Endodermal cell (in vitro differentiated cells): ENCODE data around the gene AQP1. TPM values are rescaled to one million over a fixed set of nuclear protein-coding genes. Genes with fewer than 3 reads are reported as not detected.

Experiments used
- DNase-seq: peaks from one replicate; pipeline ENCODE4 v3.0.0-alpha.2; 2017
- H3K27ac ChIP-seq: 2 replicates; pipeline ENCODE4 v1.5.1; 2013; ENCODE audit warnings: mild to moderate bottlenecking, low read depth, low read length, moderate library complexity
- H3K27me3 ChIP-seq: 2 replicates; pipeline ENCODE4 v1.6.1; 2013; ENCODE audit warnings: mild to moderate bottlenecking, low read length, moderate library complexity; ENCODE audit not compliant: insufficient read depth, control insufficient read depth, poor library complexity, severe bottlenecking
- H3K36me3 ChIP-seq: 2 replicates; pipeline ENCODE4 v1.7.0; 2013; ENCODE audit warnings: mild to moderate bottlenecking, low read length, moderate library complexity; ENCODE audit not compliant: control insufficient read depth, insufficient read depth
- H3K4me1 ChIP-seq: one replicate; pipeline ENCODE4 v1.7.0; 2013; ENCODE audit warnings: low read length; ENCODE audit not compliant: control insufficient read depth, insufficient read depth
- H3K4me3 ChIP-seq: 2 replicates; pipeline ENCODE4 v1.5.1; 2013; ENCODE audit warnings: mild to moderate bottlenecking, low read length, moderate library complexity
- H3K9ac ChIP-seq: 2 replicates; pipeline ENCODE4 v1.6.1; 2013; ENCODE audit warnings: mild to moderate bottlenecking, low read length, moderate library complexity; ENCODE audit not compliant: poor library complexity, severe bottlenecking; ENCODE audit errors: extremely low read depth
- H3K9me3 ChIP-seq: 2 replicates; pipeline ENCODE4 v1.6.1; 2013; ENCODE audit warnings: mild to moderate bottlenecking, low read length, moderate library complexity; ENCODE audit not compliant: control insufficient read depth
- H3K27ac Mint-ChIP-seq: 2 replicates; pipeline ENCODE4 v1.8.0; 2020; ENCODE audit warnings: mixed read lengths
- H3K27me3 Mint-ChIP-seq: 2 replicates; pipeline ENCODE4 v1.8.0; 2021; ENCODE audit warnings: mild to moderate bottlenecking, mixed read lengths; ENCODE audit not compliant: insufficient read depth
- H3K36me3 Mint-ChIP-seq: 2 replicates; pipeline ENCODE4 v1.8.0; 2020; ENCODE audit warnings: low read depth, mixed read lengths
- H3K4me1 Mint-ChIP-seq: 2 replicates; pipeline ENCODE4 v1.8.0; 2020; ENCODE audit warnings: mixed read lengths
- H3K4me3 Mint-ChIP-seq: 2 replicates; pipeline ENCODE4 v1.8.0; 2020; ENCODE audit warnings: mild to moderate bottlenecking, moderate library complexity, mixed read lengths
- H3K9me3 Mint-ChIP-seq: 2 replicates; pipeline ENCODE4 v1.8.0; 2020; ENCODE audit warnings: mild to moderate bottlenecking, mixed read lengths
- WGBS, 2 experiments: methylation state at CpG; one replicate each; pipeline versions ENCODE4 v1.1.5 to v1.1.7; 2013; ENCODE audit warnings: missing lambda C conversion rate in 2 of 2, mixed read lengths in 1 of 2; ENCODE audit not compliant: insufficient coverage in 1 of 2, insufficient read length in 1 of 2; 5-methylcytosine and 5-hydroxymethylcytosine counted together
- total RNA-seq, 2 donors: library from RNA; stranded (reverse); fragmentation: NEBNext Ultra II Directional in 1 of 2; extraction: Animal tissue kit (Norgen Biotek cat#: 25700) in 1 of 2; gene quantifications; 2 replicates in 1 of 2; 3 replicates in 1 of 2; pipeline ENCODE4 v1.2.1, GENCODE V29; 2021
- TF ChIP-seq, protein P1 (sequence below): fragments of 200-600 bp; sonication (generic); conservative IDR thresholded peaks from 2 replicates; pipeline ENCODE4 v1.5.0; 2021; ENCODE audit warnings: antibody characterized with exemption, mild to moderate bottlenecking

The AQP1 gene
- total RNA-seq, 2 donors from 2014 or later, result 0.26 to 0.91 TPM

- Histone ChIP-seq H3K27me3 (peaks cover 26% of the 10 kb centered on the region), H3K27ac (no peak overlapping the region), H3K9ac (no peak overlapping the region), H3K9me3 (peaks cover 6% of the 10 kb centered on the region), H3K4me1 (no peaks in the 10 kb centered on the region), H3K36me3 (no peaks in the 10 kb centered on the region), H3K4me3 (no peak overlapping the region)
- peaks cover 7% of the 10 kb centered on the region for H3K9me3 Mint-ChIP-seq
- H3K27ac Mint-ChIP-seq, result no peak overlapping the region
- no peaks in the 10 kb centered on the region for H3K4me1 Mint-ChIP-seq
- 76 to 87% methylated on average over 3 to 7 of the region's 8 CpGs for WGBS, 2 experiments
- TF ChIP-seq, protein P1, sequence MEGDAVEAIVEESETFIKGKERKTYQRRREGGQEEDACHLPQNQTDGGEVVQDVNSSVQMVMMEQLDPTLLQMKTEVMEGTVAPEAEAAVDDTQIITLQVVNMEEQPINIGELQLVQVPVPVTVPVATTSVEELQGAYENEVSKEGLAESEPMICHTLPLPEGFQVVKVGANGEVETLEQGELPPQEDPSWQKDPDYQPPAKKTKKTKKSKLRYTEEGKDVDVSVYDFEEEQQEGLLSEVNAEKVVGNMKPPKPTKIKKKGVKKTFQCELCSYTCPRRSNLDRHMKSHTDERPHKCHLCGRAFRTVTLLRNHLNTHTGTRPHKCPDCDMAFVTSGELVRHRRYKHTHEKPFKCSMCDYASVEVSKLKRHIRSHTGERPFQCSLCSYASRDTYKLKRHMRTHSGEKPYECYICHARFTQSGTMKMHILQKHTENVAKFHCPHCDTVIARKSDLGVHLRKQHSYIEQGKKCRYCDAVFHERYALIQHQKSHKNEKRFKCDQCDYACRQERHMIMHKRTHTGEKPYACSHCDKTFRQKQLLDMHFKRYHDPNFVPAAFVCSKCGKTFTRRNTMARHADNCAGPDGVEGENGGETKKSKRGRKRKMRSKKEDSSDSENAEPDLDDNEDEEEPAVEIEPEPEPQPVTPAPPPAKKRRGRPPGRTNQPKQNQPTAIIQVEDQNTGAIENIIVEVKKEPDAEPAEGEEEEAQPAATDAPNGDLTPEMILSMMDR, result no peak
- DNase-seq, result no peak
- H3K27me3 Mint-ChIP-seq, result peaks cover 23% of the 10 kb centered on the region
- no peaks in the 10 kb centered on the region for H3K36me3 Mint-ChIP-seq
- H3K4me3 Mint-ChIP-seq, result no peak overlapping the region
These were observed 30.1 kb downstream of the AQP1 start for GRCh38 chr7:30941582-30942323.

DNA sequence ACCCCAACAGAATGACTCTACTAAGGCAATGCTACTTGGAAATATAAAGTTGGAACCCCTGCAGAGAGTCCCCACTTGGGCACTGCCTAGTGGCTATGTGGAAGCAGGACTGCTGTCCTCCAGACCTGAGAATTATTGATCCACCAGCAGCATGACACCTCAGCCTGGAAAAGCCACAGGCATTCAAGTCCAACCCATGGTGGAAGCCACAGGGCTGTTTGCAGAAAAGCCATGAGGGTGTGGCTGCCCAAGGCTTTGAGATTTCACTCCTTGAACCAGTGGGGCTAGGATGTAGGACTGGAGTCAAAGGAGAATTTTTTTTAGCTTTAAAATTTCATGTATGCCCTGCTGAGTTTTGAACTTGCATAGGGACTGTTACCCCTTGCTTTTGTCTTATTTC, 38.5 kb downstream of the AQP1 start:
- no peaks in the 10 kb centered on the region for H3K36me3 Mint-ChIP-seq
- H3K4me3 Mint-ChIP-seq, result no peak overlapping the region
- Histone ChIP-seq H3K4me3 (no peak overlapping the region), H3K9me3 (peaks cover 1% of the 10 kb centered on the region), H3K36me3 (no peaks in the 10 kb centered on the region), H3K27ac (no peak overlapping the region), H3K4me1 (no peaks in the 10 kb centered on the region), H3K27me3 (peaks cover 8% of the 10 kb centered on the region), H3K9ac (no peak overlapping the region)
- H3K27ac Mint-ChIP-seq, result no peak overlapping the region
- DNase-seq, result no peak
- H3K27me3 Mint-ChIP-seq, result peaks cover 34% of the 10 kb centered on the region
- peaks cover 2% of the 10 kb centered on the region for H3K9me3 Mint-ChIP-seq
- TF ChIP-seq, protein P1, result no peak
- no peaks in the 10 kb centered on the region for H3K4me1 Mint-ChIP-seq

- Histone ChIP-seq H3K36me3 (no peaks in the 10 kb centered on the region), H3K9me3 (no peaks in the 10 kb centered on the region), H3K4me1 (no peaks in the 10 kb centered on the region), H3K9ac (no peak overlapping the region), H3K4me3 (no peak overlapping the region), H3K27me3 (peaks cover 4% of the 10 kb centered on the region), H3K27ac (no peak overlapping the region)
- DNase-seq, result no peak
- TF ChIP-seq, protein P1, result no peak
- WGBS, 2 experiments, result 50 to 85% methylated on average over 1 to 4 of the region's 4 CpGs
- Mint-ChIP-seq H3K4me3 (no peak overlapping the region), H3K9me3 (peaks cover 2% of the 10 kb centered on the region), H3K4me1 (no peaks in the 10 kb centered on the region), H3K36me3 (no peaks in the 10 kb centered on the region), H3K27ac (no peak overlapping the region), H3K27me3 (peaks cover 25% of the 10 kb centered on the region)
These were observed 43.3 kb downstream of the AQP1 start for GRCh38 chr7:30954914-30955313.
